GM15510 (cell line): Measurements from ENCODE around the gene SP6.
A peak's percentile ranks its signal among the peaks of the same experiment; 100 is the strongest.

Source experiments
- POLR2A ChIP-seq: IDR thresholded peaks from 3 replicates; pipeline ENCODE4 v1.6.1; 2011; ENCODE audit warnings: borderline replicate concordance; ENCODE audit not compliant: insufficient read length; ENCODE audit errors: extremely low read depth

SP6 gene

GRCh38 chr17:47837401-47838039 is 13.4 kb downstream of the SP6 start:
- TF ChIP-seq POLR2A, result no peak

- TF ChIP-seq POLR2A, result no peak
Observed at GRCh38 chr17:47836601-47837000, 14.4 kb downstream of the SP6 start.

DNA sequence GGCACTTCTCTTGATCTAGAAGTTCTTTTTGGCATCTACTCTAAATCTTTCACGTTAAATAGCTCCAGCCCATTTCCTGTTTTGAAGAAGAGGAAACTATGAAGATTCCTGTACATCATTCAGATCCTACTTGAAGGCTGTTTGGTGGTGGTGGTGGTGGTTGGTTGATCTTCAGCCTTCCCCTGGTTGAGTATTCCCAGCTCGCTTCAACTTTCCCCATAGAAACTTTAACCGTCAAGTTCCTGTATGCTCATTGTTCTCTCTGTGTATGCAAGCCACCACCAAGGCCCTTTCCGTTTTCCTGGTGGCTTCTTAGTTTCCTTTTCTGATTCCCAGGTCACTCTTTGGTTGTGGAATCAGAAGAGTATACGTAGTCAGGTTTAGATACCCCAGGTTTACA is 16.2 kb downstream of the SP6 start:
- TF ChIP-seq POLR2A, result no peak

GRCh38 chr17:47831934-47832327 is 19.0 kb downstream of the SP6 start:
- no peak for TF ChIP-seq POLR2A

DNA sequence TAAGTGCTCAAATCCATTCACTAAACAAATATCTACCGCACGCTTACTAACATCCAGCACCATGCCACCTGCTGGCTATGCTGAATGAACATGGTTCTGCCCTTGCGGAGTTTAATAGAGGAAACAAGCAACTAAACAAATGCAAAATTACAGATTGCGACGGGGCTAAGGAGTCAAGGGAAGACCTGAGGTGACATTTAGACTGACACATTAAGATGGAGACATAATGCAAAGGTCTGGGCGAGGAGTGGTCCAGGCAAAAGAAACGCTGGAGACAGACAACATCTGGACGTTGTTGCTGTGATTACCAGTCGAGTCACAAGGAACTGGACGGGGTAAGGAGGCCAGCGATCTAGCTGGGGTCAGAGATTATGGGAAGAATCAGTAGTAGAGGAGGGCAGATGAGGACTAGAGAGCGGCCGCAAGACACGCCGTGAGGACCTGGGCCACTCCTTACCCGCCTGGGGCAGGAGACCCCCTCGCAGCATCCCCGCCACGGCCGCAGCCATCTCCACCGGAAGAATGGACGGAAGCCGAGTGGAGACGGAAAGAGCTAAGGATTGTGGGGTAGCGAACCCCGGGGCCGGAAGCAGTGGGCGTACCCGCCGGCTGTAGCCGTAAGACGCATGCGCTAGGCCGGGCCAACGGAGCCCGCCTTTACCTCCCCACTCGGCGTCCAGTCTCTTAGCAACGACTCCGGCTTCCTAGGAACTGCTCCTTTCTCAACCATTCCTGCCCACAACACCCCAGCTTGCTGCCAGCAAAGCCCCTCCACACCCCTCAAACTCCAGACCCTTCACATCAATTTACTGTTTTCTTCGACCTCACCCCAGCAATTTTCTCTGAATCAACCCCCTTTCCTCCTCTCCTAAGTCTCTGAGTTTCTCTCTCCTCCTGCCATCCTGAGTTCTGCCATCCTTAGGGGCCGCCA is 19.7 kb downstream of the SP6 start, which contains the start of the genes LRRC46 and MRPL10:
Gene LRRC46 (plus strand): TSS at position 668 of the 931 bp plus-strand sequence. CDS start 320 bp downstream, outside the sequence.
Gene MRPL10 (minus strand): TSS at position 539 of the 931 bp plus-strand sequence. CDS start 30 bp downstream, at position 509.
- peak; percentile 97 for TF ChIP-seq POLR2A

DNA sequence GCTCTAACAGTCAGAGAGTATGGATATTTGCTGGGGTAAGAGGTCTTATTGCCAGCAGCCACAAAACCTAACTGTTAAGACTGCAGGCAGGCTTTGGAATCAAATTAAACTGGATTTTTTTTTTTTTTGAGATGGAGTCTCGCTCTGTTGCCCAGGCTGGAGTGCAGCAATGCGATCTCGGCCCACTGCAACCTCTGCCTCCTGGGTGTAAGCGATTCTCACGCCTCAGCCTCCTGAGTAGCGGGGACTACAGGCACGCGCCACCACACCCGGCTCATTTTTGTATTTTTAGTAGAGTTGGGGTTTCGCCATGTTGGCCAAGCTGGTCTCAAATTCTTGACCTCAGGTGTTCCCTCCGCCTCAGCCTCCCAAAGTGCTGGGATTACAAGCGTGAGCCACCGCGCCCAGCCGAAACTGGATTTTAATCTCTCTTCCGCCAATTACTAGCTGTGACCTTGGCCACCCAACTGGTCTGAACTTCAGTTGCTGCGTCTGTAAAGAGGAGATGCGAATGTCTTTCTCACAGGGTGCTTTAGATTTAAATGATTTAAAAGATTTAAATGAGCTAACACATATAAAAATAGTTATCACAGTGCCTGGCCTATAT is 20.5 kb downstream of the SP6 start:
- no peak for TF ChIP-seq POLR2A

DNA sequence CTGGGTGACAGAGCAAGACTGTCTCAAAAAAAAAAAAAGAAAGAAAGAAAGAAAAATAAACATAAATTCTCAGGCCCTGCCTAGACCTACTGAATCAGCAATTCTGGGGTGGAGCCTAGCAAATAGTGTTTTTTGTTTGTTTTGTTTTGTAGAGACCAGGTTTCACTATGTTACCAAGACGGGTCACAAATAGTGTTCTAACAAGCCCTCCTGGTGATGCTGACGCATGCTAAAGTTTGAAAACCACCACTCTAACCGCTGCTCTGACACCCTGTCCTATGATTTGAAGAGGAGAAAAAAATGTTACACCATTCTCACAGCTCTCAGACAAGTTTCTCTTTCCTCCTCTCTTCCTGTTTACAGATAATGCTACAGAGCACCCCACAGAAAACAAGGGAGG is 21.1 kb downstream of the SP6 start:
- TF ChIP-seq POLR2A, result no peak

DNA sequence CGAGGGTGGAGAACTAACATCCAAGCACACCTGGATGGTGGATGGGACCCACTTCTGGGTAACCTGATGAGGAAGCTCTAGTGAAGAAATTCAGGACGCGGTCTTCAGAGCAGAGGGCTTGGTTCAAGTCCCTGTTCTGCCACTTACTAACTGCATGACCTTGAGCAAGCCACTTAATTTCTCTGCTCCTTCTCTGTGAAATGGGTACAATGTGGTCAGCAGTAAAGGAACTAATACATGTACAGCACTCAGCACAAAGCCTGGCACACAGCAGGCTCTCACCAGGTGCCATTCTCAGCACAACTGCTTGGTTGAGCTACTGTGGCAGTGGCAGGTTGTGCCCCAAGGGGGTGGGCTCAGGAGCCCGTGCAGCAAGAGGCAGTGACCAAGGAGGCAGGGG is 27.4 kb downstream of the SP6 start:
- no peak for TF ChIP-seq POLR2A

- no peak for TF ChIP-seq POLR2A
Observed at GRCh38 chr17:47822785-47823184, 28.2 kb downstream of the SP6 start.

DNA sequence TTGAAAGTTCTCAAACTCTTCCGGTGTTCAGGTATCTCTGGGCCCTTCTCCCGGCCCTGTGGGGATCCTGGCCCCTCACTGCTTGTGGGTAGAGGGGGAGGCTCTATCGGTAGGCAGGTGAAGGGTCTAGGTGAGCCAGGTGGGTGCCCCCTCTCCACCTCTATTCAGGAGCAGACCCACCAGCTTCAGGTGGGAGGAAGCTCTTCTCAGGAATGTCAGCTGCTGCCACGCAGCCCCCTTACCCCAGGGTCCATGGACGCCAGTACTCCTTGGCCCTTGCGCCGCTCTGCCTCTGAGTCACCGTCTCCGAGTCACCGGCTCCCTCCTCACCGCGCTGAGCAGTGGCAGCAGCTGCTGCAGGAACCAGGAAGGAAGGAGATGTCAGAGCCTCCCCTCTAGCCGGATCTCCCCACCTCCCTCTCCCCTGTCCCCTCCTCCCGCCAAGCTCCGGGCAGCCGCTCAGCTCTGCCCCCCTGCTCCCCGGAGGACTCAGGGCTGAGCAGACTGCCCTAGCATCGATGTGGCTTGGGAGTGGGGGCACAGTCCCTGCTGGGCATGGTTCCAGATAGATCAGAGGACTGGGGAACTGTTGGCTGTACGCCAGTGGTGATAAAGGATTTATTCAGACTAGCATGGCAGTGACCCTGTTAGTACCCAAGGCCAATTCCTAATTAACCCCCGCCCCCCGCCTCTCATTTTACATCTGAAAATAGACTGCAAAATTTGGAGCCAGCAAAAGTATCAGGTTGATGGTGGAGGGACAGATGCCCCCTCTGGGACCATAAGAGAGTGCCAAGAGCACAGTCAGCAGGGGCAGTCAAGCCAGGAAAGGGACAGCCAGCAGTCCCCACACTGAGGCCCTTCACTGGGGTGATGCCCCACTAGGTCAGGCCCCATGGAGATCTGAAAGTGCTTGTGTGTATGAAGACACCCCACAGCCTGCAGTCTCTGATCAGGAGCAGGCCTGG is 29.3 kb downstream of the SP6 start, which contains the start of gene OSBPL7:
Gene OSBPL7 (minus strand): TSS at position 371 of the 968 bp plus-strand sequence. CDS start 1,516 bp downstream, outside the sequence.
- peak; percentile 80 for TF ChIP-seq POLR2A

- TF ChIP-seq POLR2A, result no peak
Observed at GRCh38 chr17:47821031-47821423, 29.9 kb downstream of the SP6 start.

- no peak for TF ChIP-seq POLR2A
Observed at GRCh38 chr17:47820033-47820789, 30.8 kb downstream of the SP6 start.

DNA sequence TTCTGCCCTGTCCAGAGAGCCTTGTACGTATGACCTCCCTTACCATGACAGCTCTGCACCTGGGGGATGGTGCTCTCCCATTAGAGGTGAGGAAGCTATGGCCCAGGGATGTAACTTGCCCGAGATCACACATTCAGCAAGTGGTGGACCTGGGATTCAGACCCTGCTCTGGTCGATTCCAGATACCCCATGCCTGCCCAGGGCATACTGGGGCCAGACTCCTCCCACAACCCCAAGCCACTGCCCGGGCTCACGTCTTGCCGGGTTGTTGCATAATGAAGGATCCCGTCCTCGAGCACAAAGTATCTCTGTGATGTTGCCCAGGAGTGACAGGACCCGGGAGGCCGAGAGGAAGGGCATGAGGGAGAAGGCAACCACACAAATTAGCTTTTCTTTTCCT is 31.5 kb downstream of the SP6 start:
- TF ChIP-seq POLR2A, result no peak

- TF ChIP-seq POLR2A, result no peak
Observed at GRCh38 chr17:47818002-47818695, 32.8 kb downstream of the SP6 start.

GRCh38 chr17:47816947-47817346 is 34.0 kb downstream of the SP6 start:
- no peak for TF ChIP-seq POLR2A
